Testis (tissue), 2 donors: ENCODE measurements around the gene OR1F1.

Experiments used
- POLR2A ChIP-seq: fragments of 450-650 bp; IDR thresholded peaks from one replicate; pipeline ENCODE4 v1.6.1; 2017; ENCODE audit warnings: antibody characterized with exemption, mild to moderate bottlenecking, moderate library complexity
- TF ChIP-seq, protein P1 (sequence below), 3 experiments: fragments of 450-650 bp in 2 of 3; fragments of 200-600 bp in 1 of 3; sonication (generic) in 1 of 3; IDR thresholded peaks; one replicate each; pipeline ENCODE4 v1.5.1; 2016 to 2019; ENCODE audit warnings: antibody characterized with exemption in 3 of 3, mild to moderate bottlenecking in 2 of 3, moderate library complexity in 1 of 3

DNA sequence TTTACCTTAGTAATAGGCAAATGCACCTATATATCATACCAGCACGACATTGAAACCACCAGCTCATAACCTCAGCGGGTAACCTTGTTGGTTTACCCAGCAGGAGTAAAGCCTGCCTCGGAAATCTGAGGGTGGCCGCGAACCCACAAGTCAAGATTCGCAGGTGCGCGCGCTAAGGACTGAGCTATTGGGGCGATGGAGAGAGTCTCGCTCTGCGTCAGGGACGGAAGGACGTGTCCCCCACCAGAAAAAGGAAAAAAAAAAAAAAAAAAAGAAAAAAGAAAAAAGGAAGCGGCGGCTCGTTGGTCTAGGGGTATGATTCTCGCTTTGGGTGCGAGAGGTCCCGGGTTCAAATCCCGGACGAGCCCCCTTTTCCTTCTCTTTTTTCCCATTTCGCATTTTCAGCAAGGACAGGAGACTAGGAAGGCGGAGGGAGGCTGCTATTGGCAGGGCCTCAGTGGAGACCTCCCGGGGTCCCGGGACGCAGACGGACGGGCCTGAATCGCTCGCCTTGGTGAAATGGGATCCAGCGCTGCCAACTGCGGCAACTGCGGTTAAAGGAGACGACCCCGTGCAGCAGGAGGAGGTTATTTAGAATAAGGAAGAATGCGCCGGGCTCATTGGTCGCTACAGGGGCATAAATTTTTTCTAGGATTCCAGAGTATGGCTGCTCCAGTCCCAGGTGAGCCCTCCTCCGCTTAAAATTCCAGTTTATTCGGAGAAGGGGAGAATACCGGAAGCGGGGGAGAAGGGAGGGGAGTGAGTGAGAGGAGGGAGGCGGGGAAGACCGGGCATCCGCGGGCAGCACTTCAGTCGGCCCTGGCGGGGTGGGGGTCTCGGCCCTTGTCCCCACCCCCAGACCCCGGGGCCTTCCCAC lies at the start of gene OR1F1:
- TF ChIP-seq POLR2A: no peak
- TF ChIP-seq, protein P1, sequence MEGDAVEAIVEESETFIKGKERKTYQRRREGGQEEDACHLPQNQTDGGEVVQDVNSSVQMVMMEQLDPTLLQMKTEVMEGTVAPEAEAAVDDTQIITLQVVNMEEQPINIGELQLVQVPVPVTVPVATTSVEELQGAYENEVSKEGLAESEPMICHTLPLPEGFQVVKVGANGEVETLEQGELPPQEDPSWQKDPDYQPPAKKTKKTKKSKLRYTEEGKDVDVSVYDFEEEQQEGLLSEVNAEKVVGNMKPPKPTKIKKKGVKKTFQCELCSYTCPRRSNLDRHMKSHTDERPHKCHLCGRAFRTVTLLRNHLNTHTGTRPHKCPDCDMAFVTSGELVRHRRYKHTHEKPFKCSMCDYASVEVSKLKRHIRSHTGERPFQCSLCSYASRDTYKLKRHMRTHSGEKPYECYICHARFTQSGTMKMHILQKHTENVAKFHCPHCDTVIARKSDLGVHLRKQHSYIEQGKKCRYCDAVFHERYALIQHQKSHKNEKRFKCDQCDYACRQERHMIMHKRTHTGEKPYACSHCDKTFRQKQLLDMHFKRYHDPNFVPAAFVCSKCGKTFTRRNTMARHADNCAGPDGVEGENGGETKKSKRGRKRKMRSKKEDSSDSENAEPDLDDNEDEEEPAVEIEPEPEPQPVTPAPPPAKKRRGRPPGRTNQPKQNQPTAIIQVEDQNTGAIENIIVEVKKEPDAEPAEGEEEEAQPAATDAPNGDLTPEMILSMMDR (IDR thresholded peaks at IDR 0.05): no peak
